Neural progenitor cell (in vitro differentiated cells): ENCODE measurements around the gene PARD3B.

ENCODE experiments used
- EZH2phosphoT487 ChIP-seq: fragments of 200-600 bp; sonication (generic); IDR thresholded peaks from 2 replicates; pipeline ENCODE4 v1.6.1; 2017; ENCODE audit warnings: antibody characterized with exemption
- TF ChIP-seq, protein P1 (sequence below): fragments of 200-600 bp; sonication (generic); IDR thresholded peaks from 2 replicates; pipeline ENCODE4 v1.5.1; 2017; ENCODE audit warnings: antibody characterized with exemption, mild to moderate bottlenecking

DNA sequence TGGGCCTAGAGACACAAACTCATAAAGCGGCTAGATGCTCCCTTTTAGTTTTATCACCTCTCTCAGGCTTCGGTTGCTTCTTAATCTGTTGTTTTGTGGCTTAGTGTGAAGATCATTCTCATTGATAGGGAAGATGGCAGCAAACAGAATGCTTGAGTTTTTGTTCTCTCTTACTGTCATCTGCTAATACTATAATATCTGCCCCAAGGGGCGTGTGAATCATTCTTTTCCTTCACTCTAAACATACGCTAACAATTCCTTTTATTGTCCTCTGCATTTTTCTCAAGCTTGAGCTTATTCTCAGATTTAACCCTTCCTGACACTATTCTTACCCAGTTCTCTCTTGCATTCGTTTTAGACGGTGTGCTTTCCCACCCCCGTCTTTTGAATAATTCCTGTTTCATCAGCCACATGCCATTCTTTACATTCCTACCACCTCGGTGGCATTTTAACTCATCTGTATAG lies 813.1 kb downstream of the PARD3B start:
- TF ChIP-seq, protein P1, sequence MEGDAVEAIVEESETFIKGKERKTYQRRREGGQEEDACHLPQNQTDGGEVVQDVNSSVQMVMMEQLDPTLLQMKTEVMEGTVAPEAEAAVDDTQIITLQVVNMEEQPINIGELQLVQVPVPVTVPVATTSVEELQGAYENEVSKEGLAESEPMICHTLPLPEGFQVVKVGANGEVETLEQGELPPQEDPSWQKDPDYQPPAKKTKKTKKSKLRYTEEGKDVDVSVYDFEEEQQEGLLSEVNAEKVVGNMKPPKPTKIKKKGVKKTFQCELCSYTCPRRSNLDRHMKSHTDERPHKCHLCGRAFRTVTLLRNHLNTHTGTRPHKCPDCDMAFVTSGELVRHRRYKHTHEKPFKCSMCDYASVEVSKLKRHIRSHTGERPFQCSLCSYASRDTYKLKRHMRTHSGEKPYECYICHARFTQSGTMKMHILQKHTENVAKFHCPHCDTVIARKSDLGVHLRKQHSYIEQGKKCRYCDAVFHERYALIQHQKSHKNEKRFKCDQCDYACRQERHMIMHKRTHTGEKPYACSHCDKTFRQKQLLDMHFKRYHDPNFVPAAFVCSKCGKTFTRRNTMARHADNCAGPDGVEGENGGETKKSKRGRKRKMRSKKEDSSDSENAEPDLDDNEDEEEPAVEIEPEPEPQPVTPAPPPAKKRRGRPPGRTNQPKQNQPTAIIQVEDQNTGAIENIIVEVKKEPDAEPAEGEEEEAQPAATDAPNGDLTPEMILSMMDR = no peak
- TF ChIP-seq EZH2phosphoT487 = no peak
